Neural progenitor cell (in vitro differentiated cells): Measurements from ENCODE around the gene LRFN4. TPM values are rescaled to one million over a fixed set of nuclear protein-coding genes. Genes with fewer than 3 reads are reported as not detected.

Source experiments
- DNase-seq: peaks from one replicate; pipeline ENCODE4 v3.0.0-alpha.2; 2016; ENCODE audit warnings: low spot score
- H2AFZ ChIP-seq: fragments of 200-600 bp; sonication (generic); replicated peaks from 2 replicates; pipeline ENCODE4 v1.6.1; 2016; ENCODE audit warnings: antibody characterized with exemption
- H3F3A ChIP-seq: fragments of 200-600 bp; sonication (generic); 2 replicates; pipeline ENCODE4 v1.6.1; 2016; ENCODE audit warnings: antibody characterized with exemption, low read depth
- H3K27ac ChIP-seq: fragments of 200-600 bp; sonication (generic); 2 replicates; pipeline ENCODE4 v1.5.1; 2016; ENCODE audit warnings: mild to moderate bottlenecking
- H3K27me3 ChIP-seq: fragments of 200-600 bp; sonication (generic); 2 replicates; pipeline ENCODE4 v1.6.1; 2016; ENCODE audit warnings: mild to moderate bottlenecking, moderate library complexity
- H3K36me3 ChIP-seq: fragments of 200-600 bp; sonication (generic); 2 replicates; pipeline ENCODE4 v1.5.1; 2016
- H3K4me1 ChIP-seq: fragments of 200-600 bp; sonication (generic); 2 replicates; pipeline ENCODE4 v1.6.1; 2016; ENCODE audit warnings: mixed run types
- H3K4me2 ChIP-seq: fragments of 200-600 bp; sonication (generic); 2 replicates; pipeline ENCODE4 v1.6.1; 2016
- H3K4me3 ChIP-seq: fragments of 200-600 bp; sonication (generic); 2 replicates; pipeline ENCODE4 v1.5.1; 2016
- H3K79me2 ChIP-seq: fragments of 200-600 bp; sonication (generic); 2 replicates; pipeline ENCODE4 v1.6.1; 2016; ENCODE audit warnings: low read depth
- H3K9ac ChIP-seq: fragments of 200-600 bp; sonication (generic); 2 replicates; pipeline ENCODE4 v1.6.1; 2016
- H3K9me3 ChIP-seq: fragments of 200-600 bp; sonication (generic); 2 replicates; pipeline ENCODE4 v1.5.1; 2016; ENCODE audit warnings: low read depth
- H4K20me1 ChIP-seq: fragments of 200-600 bp; sonication (generic); 2 replicates; pipeline ENCODE4 v1.6.1; 2016; ENCODE audit warnings: low read depth
- H3K27ac Mint-ChIP-seq: 3 replicates; pipeline ENCODE4 v1.8.0; 2021; ENCODE audit warnings: mixed read lengths
- H3K27me3 Mint-ChIP-seq: 2 replicates; pipeline ENCODE4 v1.8.0; 2022; ENCODE audit warnings: low read depth, mild to moderate bottlenecking, inconsistent platforms, moderate library complexity, mixed read lengths; ENCODE audit not compliant: insufficient read depth
- H3K36me3 Mint-ChIP-seq: 3 replicates; pipeline ENCODE4 v1.8.0; 2021; ENCODE audit warnings: mixed read lengths
- H3K4me1 Mint-ChIP-seq: 3 replicates; pipeline ENCODE4 v1.8.0; 2021; ENCODE audit warnings: mixed read lengths
- H3K4me3 Mint-ChIP-seq: 3 replicates; pipeline ENCODE4 v1.8.0; 2021; ENCODE audit warnings: mild to moderate bottlenecking, moderate library complexity, mixed read lengths
- H3K9me3 Mint-ChIP-seq: 3 replicates; pipeline ENCODE4 v1.8.0; 2020; ENCODE audit warnings: mixed read lengths
- CTCF ChIP-seq: fragments of 200-600 bp; sonication (generic); IDR thresholded peaks from 2 replicates; pipeline ENCODE4 v1.5.1; 2017; ENCODE audit warnings: antibody characterized with exemption, mild to moderate bottlenecking
- EZH2 ChIP-seq: fragments of 200-600 bp; sonication (generic); IDR thresholded peaks from 2 replicates; pipeline ENCODE4 v1.6.1; 2017; ENCODE audit warnings: antibody characterized with exemption, mild to moderate bottlenecking, moderate library complexity
- EZH2phosphoT487 ChIP-seq: fragments of 200-600 bp; sonication (generic); IDR thresholded peaks from 2 replicates; pipeline ENCODE4 v1.6.1; 2017; ENCODE audit warnings: antibody characterized with exemption
- total RNA-seq: library from RNA; depleted of rRNA; stranded (reverse); fragments of >200 nt; gene quantifications from 2 replicates; pipeline ENCODE4 v1.2.3, GENCODE V29; 2015; ENCODE audit warnings: low replicate concordance

Gene LRFN4
- total RNA-seq, 1 donor from 2014 or later, result 6.7 TPM

- no peaks in the 10 kb centered on the region for H3K79me2 ChIP-seq
- no peaks in the 10 kb centered on the region for H3K27me3 ChIP-seq
- Mint-ChIP-seq H3K27ac (no peak overlapping the region), H3K27me3 (peaks cover 7% of the 10 kb centered on the region), H3K4me3 (no peak overlapping the region), H3K4me1 (peaks cover 2% of the 10 kb centered on the region), H3K36me3 (no peaks in the 10 kb centered on the region), H3K9me3 (no peaks in the 10 kb centered on the region)
- no peak overlapping the region for H3K27ac ChIP-seq
- no peaks in the 10 kb centered on the region for H3K36me3 ChIP-seq
- H3K4me3 ChIP-seq, result no peak overlapping the region
- H3F3A ChIP-seq, result no peaks in the 10 kb centered on the region
- H2AFZ ChIP-seq, result no peak overlapping the region
- DNase-seq, result no peak
- no peaks in the 10 kb centered on the region for H3K9me3 ChIP-seq
- H4K20me1 ChIP-seq, result peaks cover 5% of the 10 kb centered on the region
- peaks cover 3% of the 10 kb centered on the region for H3K4me1 ChIP-seq
- TF ChIP-seq EZH2, result no peak
- no peak for TF ChIP-seq CTCF
- no peak for TF ChIP-seq EZH2phosphoT487
- H3K4me2 ChIP-seq, result no peak overlapping the region
- no peak overlapping the region for H3K9ac ChIP-seq
Observed at GRCh38 chr11:66861774-66862558, 5.1 kb downstream of the LRFN4 start.

GRCh38 chr11:66862559-66863037 is 5.7 kb downstream of the LRFN4 start:
- TF ChIP-seq EZH2phosphoT487 (no peak), CTCF (no peak), EZH2 (no peak)
- H3K36me3 Mint-ChIP-seq, result no peaks in the 10 kb centered on the region
- peaks cover 8% of the 10 kb centered on the region for H3K27me3 Mint-ChIP-seq
- Histone ChIP-seq H4K20me1 (peaks cover 5% of the 10 kb centered on the region), H3K36me3 (no peaks in the 10 kb centered on the region), H3K79me2 (no peaks in the 10 kb centered on the region), H3K27me3 (no peaks in the 10 kb centered on the region), H2AFZ (no peak overlapping the region), H3F3A (no peaks in the 10 kb centered on the region), H3K4me3 (no peak overlapping the region), H3K27ac (no peak overlapping the region), H3K4me2 (no peak overlapping the region), H3K4me1 (peaks cover under 1% of the 10 kb centered on the region), H3K9me3 (no peaks in the 10 kb centered on the region), H3K9ac (no peak overlapping the region)
- no peak overlapping the region for H3K27ac Mint-ChIP-seq
- peaks cover 2% of the 10 kb centered on the region for H3K4me1 Mint-ChIP-seq
- H3K9me3 Mint-ChIP-seq, result no peaks in the 10 kb centered on the region
- DNase-seq, result no peak
- H3K4me3 Mint-ChIP-seq, result no peak overlapping the region

GRCh38 chr11:66863428-66864125 is 6.7 kb downstream of the LRFN4 start:
- Histone ChIP-seq H3K4me3 (no peak overlapping the region), H3K36me3 (no peaks in the 10 kb centered on the region), H3F3A (no peaks in the 10 kb centered on the region), H3K27ac (no peak overlapping the region), H3K9me3 (no peaks in the 10 kb centered on the region), H3K4me1 (no peaks in the 10 kb centered on the region), H4K20me1 (no peaks in the 10 kb centered on the region), H3K4me2 (no peak overlapping the region), H3K79me2 (no peaks in the 10 kb centered on the region), H3K27me3 (no peaks in the 10 kb centered on the region), H2AFZ (no peak overlapping the region), H3K9ac (no peak overlapping the region)
- TF ChIP-seq EZH2, result no peak
- no peak for TF ChIP-seq CTCF
- no peak for TF ChIP-seq EZH2phosphoT487
- DNase-seq, result no peak
- H3K4me3 Mint-ChIP-seq, result no peak overlapping the region
- no peaks in the 10 kb centered on the region for H3K9me3 Mint-ChIP-seq
- peaks cover 4% of the 10 kb centered on the region for H3K27me3 Mint-ChIP-seq
- peaks cover 2% of the 10 kb centered on the region for H3K4me1 Mint-ChIP-seq
- no peaks in the 10 kb centered on the region for H3K36me3 Mint-ChIP-seq
- no peak overlapping the region for H3K27ac Mint-ChIP-seq
